Right lung (tissue), 5 donors: ENCODE results near the gene NCAN. TPM values are rescaled to one million over a fixed set of nuclear protein-coding genes. Genes with fewer than 3 reads are reported as not detected.
"Not testable (repeated sequence)": the region's sequence is repeated elsewhere in the genome, so short reads cannot be mapped to it uniquely, and the experiment has no call there.

Experiments used
- DNase-seq, 2 donors: peaks; one replicate each; pipeline ENCODE4 v3.0.0-alpha.2; 2013
- polyA plus RNA-seq, 5 donors: library from polyadenylated mRNA; unstranded; fragments of 120-200 nt; gene quantifications; one replicate each; pipeline versions ENCODE4 v1.2.1 to v1.2.3, GENCODE V29; 2013; ENCODE audit warnings: inconsistent platforms in 1 of 5, low replicate concordance in 1 of 5; ENCODE audit not compliant: insufficient read length in 5 of 5, insufficient read depth in 1 of 5

NCAN gene
- polyA plus RNA-seq, 5 donors = 0.03 to 0.09 (median 0.05) TPM

GRCh38 chr19:19192910-19193423 lies 18.8 kb upstream of the NCAN start:
- no peak for DNase-seq

- DNase-seq = no peak
Measured at GRCh38 chr19:19193926-19194325, 17.8 kb upstream of the NCAN start.

GRCh38 chr19:19201697-19202630 lies 9.8 kb upstream of the NCAN start:
- no peak for DNase-seq

GRCh38 chr19:19202707-19203011 lies 9.1 kb upstream of the NCAN start:
- no peak for DNase-seq

- DNase-seq = peak; percentile 85 to 86
Measured at GRCh38 chr19:19203012-19203856, 8.5 kb upstream of the NCAN start, which contains the start of gene NR2C2AP. TSS of gene NR2C2AP (minus strand) at chr19:19203414. CDS start at chr19:19203060, 354 bp downstream.

GRCh38 chr19:19204181-19204580 lies 7.6 kb upstream of the NCAN start:
- DNase-seq = no peak

- no peak for DNase-seq
Measured at GRCh38 chr19:19205416-19206410, 6.0 kb upstream of the NCAN start.

- no peak for DNase-seq
Measured at GRCh38 chr19:19206938-19207337, 4.8 kb upstream of the NCAN start.

GRCh38 chr19:19207637-19208572 lies 3.9 kb upstream of the NCAN start:
- DNase-seq = no peak

- no peak for DNase-seq
Measured at GRCh38 chr19:19209372-19209771, 2.4 kb upstream of the NCAN start.

- DNase-seq = no peak
Measured at GRCh38 chr19:19212916-19213315, 1.2 kb downstream of the NCAN start.

- no peak for DNase-seq
Measured at GRCh38 chr19:19213426-19214158, 1.8 kb downstream of the NCAN start.

GRCh38 chr19:19214159-19214490 lies 2.4 kb downstream of the NCAN start:
- no peak for DNase-seq

- peak in 1 of 2 donors; percentile 42 for DNase-seq
Measured at GRCh38 chr19:19214892-19215291, 3.1 kb downstream of the NCAN start.

GRCh38 chr19:19215792-19216191 lies 4.0 kb downstream of the NCAN start:
- DNase-seq = no peak

- no peak for DNase-seq
Measured at GRCh38 chr19:19217099-19217498, 5.3 kb downstream of the NCAN start.

GRCh38 chr19:19218911-19219310 lies 7.2 kb downstream of the NCAN start:
- DNase-seq = no peak

GRCh38 chr19:19221000-19221399 lies 9.2 kb downstream of the NCAN start:
- not testable (repeated sequence) for DNase-seq

GRCh38 chr19:19223060-19223459 lies 11.3 kb downstream of the NCAN start:
- no peak for DNase-seq
